Nephron progenitor cell (in vitro differentiated cells): ENCODE data around the gene EXOC6B.
"Not testable (repeated sequence)": the region's sequence is repeated elsewhere in the genome, so short reads cannot be mapped to it uniquely, and the experiment has no call there.

Experiments
- DNase-seq: peaks from one replicate; pipeline ENCODE4 v3.0.0; 2021
- H3K27ac Mint-ChIP-seq: 2 replicates; pipeline ENCODE4 v1.8.0; 2021; ENCODE audit warnings: mild to moderate bottlenecking, moderate library complexity, mixed read lengths
- H3K27me3 Mint-ChIP-seq: 2 replicates; pipeline ENCODE4 v1.8.0; 2021; ENCODE audit warnings: mild to moderate bottlenecking, low read depth, mixed read lengths; ENCODE audit not compliant: poor library complexity
- H3K36me3 Mint-ChIP-seq: 2 replicates; pipeline ENCODE4 v1.8.0; 2021; ENCODE audit warnings: low read depth, mixed read lengths
- H3K4me1 Mint-ChIP-seq: 2 replicates; pipeline ENCODE4 v1.8.0; 2021; ENCODE audit warnings: mixed read lengths
- H3K4me3 Mint-ChIP-seq: 2 replicates; pipeline ENCODE4 v1.8.0; 2021; ENCODE audit warnings: mild to moderate bottlenecking, moderate library complexity, mixed read lengths
- H3K9me3 Mint-ChIP-seq: 2 replicates; pipeline ENCODE4 v1.8.0; 2021; ENCODE audit warnings: mild to moderate bottlenecking, moderate library complexity, mixed read lengths
- CTCF ChIP-seq: fragments of 200-600 bp; sonication (generic); IDR thresholded peaks from 2 replicates; pipeline ENCODE4 v1.5.0; 2021; ENCODE audit warnings: antibody characterized with exemption

EXOC6B gene

DNA sequence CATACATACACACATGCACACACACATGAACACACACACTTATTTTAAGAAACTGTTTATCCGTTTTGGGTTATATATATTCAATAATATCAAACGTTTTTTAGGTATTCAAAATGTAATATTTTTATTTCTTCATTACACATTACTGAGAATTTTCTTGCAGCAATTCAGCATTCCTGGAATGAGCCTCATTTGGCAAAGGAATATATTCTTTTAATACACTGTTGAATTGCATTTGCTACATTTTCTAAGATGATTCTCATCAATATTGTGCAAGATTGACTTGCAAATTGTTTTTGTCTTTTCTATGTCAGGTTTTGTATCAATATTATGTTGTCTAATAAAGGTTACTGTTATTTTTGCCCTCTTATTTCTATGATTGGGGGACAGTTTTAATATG, 402.1 kb downstream of the EXOC6B start:
- Mint-ChIP-seq H3K36me3 (peaks cover 32% of the 10 kb centered on the region), H3K4me3 (no peak overlapping the region), H3K4me1 (no peaks in the 10 kb centered on the region), H3K27me3 (peaks cover 4% of the 10 kb centered on the region), H3K9me3 (peaks cover 27% of the 10 kb centered on the region), H3K27ac (no peak overlapping the region)
- no peak for TF ChIP-seq CTCF
- DNase-seq = no peak

DNA sequence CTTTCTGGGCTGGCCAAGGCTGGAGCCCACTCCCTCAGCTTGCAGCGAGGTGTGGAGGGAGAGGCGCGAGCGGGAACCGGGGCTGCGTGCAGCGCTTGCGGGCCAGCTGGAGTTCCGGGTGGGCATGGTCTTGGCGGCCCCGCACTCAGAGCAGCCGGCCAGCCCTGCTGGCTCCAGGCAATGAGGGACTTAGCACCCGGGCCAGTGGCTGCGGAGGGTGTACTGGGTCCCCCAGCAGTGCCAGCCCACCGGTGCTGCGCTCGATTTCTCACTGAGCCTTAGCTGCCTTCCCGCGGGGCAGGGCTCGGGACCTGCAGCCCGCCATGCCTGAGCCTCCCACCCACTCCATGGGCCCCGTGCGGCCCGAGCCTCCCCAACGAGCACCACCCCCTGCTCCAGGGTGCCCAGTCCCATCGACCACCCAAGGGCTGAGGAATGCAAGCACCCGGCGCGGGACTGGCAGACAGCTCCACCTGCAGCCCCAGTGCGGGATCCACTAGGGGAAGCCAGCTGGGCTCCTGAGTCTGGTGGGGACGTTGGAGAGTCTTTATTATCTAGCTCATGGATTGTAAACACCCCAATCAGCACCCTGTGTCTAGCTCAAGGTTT, 404.0 kb downstream of the EXOC6B start:
- DNase-seq, H3K27me3 Mint-ChIP-seq, H3K4me3 Mint-ChIP-seq, H3K4me1 Mint-ChIP-seq, H3K27ac Mint-ChIP-seq: not testable (repeated sequence)
- Mint-ChIP-seq H3K36me3 (peaks cover 32% of the 10 kb centered on the region), H3K9me3 (peaks cover 27% of the 10 kb centered on the region)

DNA sequence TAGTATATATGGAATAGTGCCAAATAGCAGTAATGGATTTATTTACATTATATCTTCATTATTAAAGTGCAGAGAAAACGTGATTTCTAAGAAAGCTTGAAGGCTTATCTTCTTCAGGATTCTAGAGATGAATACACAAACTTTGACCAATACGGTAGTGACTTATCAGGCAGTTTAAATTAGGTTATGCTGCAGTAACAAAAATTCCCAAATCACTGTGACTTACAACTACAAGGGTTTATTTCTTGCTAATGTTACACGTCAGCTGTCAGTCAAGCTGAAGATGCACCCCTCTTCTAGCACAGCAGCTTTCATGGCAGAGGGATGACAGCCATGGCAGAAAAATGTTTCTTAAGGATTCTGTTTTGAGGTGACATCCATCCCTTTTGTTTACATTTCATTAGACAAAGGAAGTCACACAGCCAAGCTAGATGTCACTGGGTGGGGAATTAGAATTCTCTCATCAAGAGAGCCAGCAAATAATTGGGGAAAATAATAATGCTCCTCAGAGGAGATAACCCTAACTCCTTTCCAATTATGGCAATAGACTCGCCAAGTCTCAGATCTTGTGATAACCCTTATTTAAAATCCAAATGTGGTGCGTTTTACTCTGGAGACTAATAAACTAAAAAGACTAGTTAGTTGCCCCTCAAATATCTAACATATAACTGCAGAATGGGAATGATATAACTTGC, 409.9 kb downstream of the EXOC6B start:
- no peak for DNase-seq
- peaks cover 13% of the 10 kb centered on the region for H3K36me3 Mint-ChIP-seq
- H3K27me3 Mint-ChIP-seq = no peaks in the 10 kb centered on the region
- peaks cover 13% of the 10 kb centered on the region for H3K9me3 Mint-ChIP-seq
- H3K4me3 Mint-ChIP-seq = no peak overlapping the region
- peak overlapping the region; percentile 23 for H3K27ac Mint-ChIP-seq
- TF ChIP-seq CTCF = no peak
- H3K4me1 Mint-ChIP-seq = no peaks in the 10 kb centered on the region

- no peak for DNase-seq
- peaks cover 6% of the 10 kb centered on the region for H3K36me3 Mint-ChIP-seq
- H3K27ac Mint-ChIP-seq = no peak overlapping the region
- H3K4me1 Mint-ChIP-seq = no peaks in the 10 kb centered on the region
- H3K4me3 Mint-ChIP-seq = no peak overlapping the region
- no peaks in the 10 kb centered on the region for H3K27me3 Mint-ChIP-seq
- H3K9me3 Mint-ChIP-seq = peaks cover 6% of the 10 kb centered on the region
- no peak for TF ChIP-seq CTCF
Observed at GRCh38 chr2:72415241-72415661, 410.6 kb downstream of the EXOC6B start.

DNA sequence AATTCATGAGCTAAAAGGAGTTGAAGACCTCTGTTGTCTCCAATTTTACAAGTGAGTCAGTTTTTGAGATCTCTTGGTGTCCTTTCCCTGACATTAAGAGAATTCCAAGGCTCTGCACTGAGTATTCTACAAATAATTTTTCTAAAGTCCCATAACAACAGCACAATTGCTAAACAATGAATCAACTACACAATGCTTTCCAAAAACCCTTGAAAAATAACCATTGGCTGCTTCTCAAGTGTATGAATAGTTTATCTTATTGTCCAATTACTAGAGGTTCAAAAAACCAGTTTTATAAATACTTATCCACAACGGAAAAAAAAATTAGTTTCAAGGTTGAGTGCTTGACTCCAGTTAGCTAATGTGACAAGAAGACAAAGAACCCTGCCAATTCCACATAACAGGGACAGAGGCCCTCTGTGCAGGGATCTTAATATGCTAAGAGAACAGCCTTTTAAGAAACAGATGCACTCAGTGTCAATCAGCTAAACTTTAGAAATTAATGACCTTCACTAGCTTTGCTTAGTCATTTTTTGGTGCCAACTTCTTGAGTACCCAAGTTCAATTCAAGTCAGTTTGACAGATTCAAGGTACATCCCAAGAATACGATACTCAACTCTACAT, 411.6 kb downstream of the EXOC6B start:
- TF ChIP-seq CTCF = no peak
- Mint-ChIP-seq H3K27me3 (no peaks in the 10 kb centered on the region), H3K4me3 (no peak overlapping the region), H3K9me3 (peaks cover 5% of the 10 kb centered on the region), H3K4me1 (no peaks in the 10 kb centered on the region), H3K27ac (no peak overlapping the region), H3K36me3 (no peaks in the 10 kb centered on the region)
- DNase-seq = no peak

GRCh38 chr2:72413716-72414115, 412.1 kb downstream of the EXOC6B start:
- DNase-seq = no peak
- Mint-ChIP-seq H3K4me1 (no peaks in the 10 kb centered on the region), H3K36me3 (no peaks in the 10 kb centered on the region), H3K4me3 (no peak overlapping the region), H3K9me3 (peaks cover 5% of the 10 kb centered on the region), H3K27ac (no peak overlapping the region), H3K27me3 (no peaks in the 10 kb centered on the region)
- no peak for TF ChIP-seq CTCF
